Activated CD4-positive, alpha-beta T cell treated with anti-CD3 and anti-CD28 coated beads, Interleukin-2, amount 50 U/mL, for 24 hours (primary cell): Measurements from ENCODE around the gene SLC38A11.
"Not testable (repeated sequence)": the region's sequence is repeated elsewhere in the genome, so short reads cannot be mapped to it uniquely, and the experiment has no call there.

Experiments
- DNase-seq, 2 donors: peaks; one replicate each; pipeline ENCODE4 v3.0.0-alpha.2; 2020; ENCODE audit warnings: low read depth in 1 of 2, low spot score in 1 of 2

Gene SLC38A11

GRCh38 chr2:164881524-164881923 is 73.8 kb downstream of the SLC38A11 start:
- no peak for DNase-seq

- no peak for DNase-seq
These were observed 75.3 kb downstream of the SLC38A11 start for GRCh38 chr2:164879901-164880535.

- no peak for DNase-seq
These were observed 77.4 kb downstream of the SLC38A11 start for GRCh38 chr2:164877927-164878326.

GRCh38 chr2:164877169-164877568 is 78.2 kb downstream of the SLC38A11 start:
- no peak for DNase-seq

GRCh38 chr2:164875334-164876205 is 79.8 kb downstream of the SLC38A11 start:
- no peak for DNase-seq

GRCh38 chr2:164873210-164873908 is 82.0 kb downstream of the SLC38A11 start:
- no peak for DNase-seq

- DNase-seq: no peak
These were observed 83.9 kb downstream of the SLC38A11 start for GRCh38 chr2:164871404-164871803.

GRCh38 chr2:164869420-164869772 is 85.9 kb downstream of the SLC38A11 start:
- DNase-seq: no peak

GRCh38 chr2:164868563-164869419 is 86.5 kb downstream of the SLC38A11 start:
- DNase-seq: no peak

GRCh38 chr2:164867779-164868397 is 87.4 kb downstream of the SLC38A11 start:
- DNase-seq: no peak

- DNase-seq: not testable (repeated sequence)
These were observed 88.9 kb downstream of the SLC38A11 start for GRCh38 chr2:164866381-164866780.

GRCh38 chr2:164860694-164861042 is 94.7 kb downstream of the SLC38A11 start:
- no peak for DNase-seq

- not testable (repeated sequence) for DNase-seq
These were observed 95.2 kb downstream of the SLC38A11 start for GRCh38 chr2:164859906-164860693.

GRCh38 chr2:164859251-164859818 is 96.0 kb downstream of the SLC38A11 start:
- no peak for DNase-seq

- DNase-seq: no peak
These were observed 103.2 kb downstream of the SLC38A11 start for GRCh38 chr2:164852086-164852485.

GRCh38 chr2:164850235-164850634 is 105.1 kb downstream of the SLC38A11 start:
- no peak for DNase-seq

GRCh38 chr2:164849506-164849905 is 105.8 kb downstream of the SLC38A11 start:
- no peak for DNase-seq

- no peak for DNase-seq
These were observed 107.2 kb downstream of the SLC38A11 start for GRCh38 chr2:164847981-164848741.

- no peak for DNase-seq
These were observed 108.0 kb downstream of the SLC38A11 start for GRCh38 chr2:164847291-164847690.
